ENCODE measurements around the gene COL4A2.

Gene COL4A2

GRCh38 chr13:110379905-110380341, 72.8 kb downstream of the COL4A2 start:
- H3K9ac ChIP-seq (ENCODE audit: low read depth, low read length, poor library complexity, severe bottlenecking): no peak overlapping the region
- no peaks in the 10 kb centered on the region for H4K20me1 ChIP-seq (ENCODE audit: insufficient read depth, low read length, poor library complexity, severe bottlenecking)
- no peaks in the 10 kb centered on the region for H3K9me2 ChIP-seq (replicated peaks; ENCODE audit: low read depth, low read length)
- no peak overlapping the region for H3K4me2 ChIP-seq (ENCODE audit: low read depth, low read length, poor library complexity, severe bottlenecking)
- H3K27me3 ChIP-seq (ENCODE audit: insufficient read depth, low read length, poor library complexity, severe bottlenecking): no peaks in the 10 kb centered on the region
- H3F3A ChIP-seq (ENCODE audit: low read depth): no peaks in the 10 kb centered on the region
- no peaks in the 10 kb centered on the region for H3K36me3 ChIP-seq (ENCODE audit: insufficient read depth, low read length)
- no peak overlapping the region for H2AFZ ChIP-seq (ENCODE audit: low read length)
- no peaks in the 10 kb centered on the region for H3K9me3 ChIP-seq (ENCODE audit: insufficient read depth, low read depth, low read length)
- TF ChIP-seq CTCF (conservative IDR thresholded peaks at IDR 0.05; ENCODE audit: low read length) (no peak), EZH2phosphoT487 (IDR thresholded peaks at IDR 0.05; ENCODE audit: borderline replicate concordance) (no peak)
- no peak overlapping the region for H3K4me3 ChIP-seq (ENCODE audit: low read length, poor library complexity, severe bottlenecking)
- no peaks in the 10 kb centered on the region for H3K4me1 ChIP-seq (ENCODE audit: insufficient read depth, low read length, poor library complexity, severe bottlenecking)
- H3K79me2 ChIP-seq (ENCODE audit: insufficient read depth, low read length): no peaks in the 10 kb centered on the region

GRCh38 chr13:110380359-110381028, 73.4 kb downstream of the COL4A2 start:
- Histone ChIP-seq H3K9me3 (ENCODE audit: insufficient read depth, low read depth, low read length) (no peaks in the 10 kb centered on the region), H3K36me3 (ENCODE audit: insufficient read depth, low read length) (no peaks in the 10 kb centered on the region), H3K27me3 (ENCODE audit: insufficient read depth, low read length, poor library complexity, severe bottlenecking) (no peaks in the 10 kb centered on the region), H3K4me2 (ENCODE audit: low read depth, low read length, poor library complexity, severe bottlenecking) (no peak overlapping the region), H3K9ac (ENCODE audit: low read depth, low read length, poor library complexity, severe bottlenecking) (no peak overlapping the region), H3K4me1 (ENCODE audit: insufficient read depth, low read length, poor library complexity, severe bottlenecking) (no peaks in the 10 kb centered on the region), H3K9me2 (replicated peaks; ENCODE audit: low read depth, low read length) (no peaks in the 10 kb centered on the region), H3K79me2 (ENCODE audit: insufficient read depth, low read length) (no peaks in the 10 kb centered on the region), H4K20me1 (ENCODE audit: insufficient read depth, low read length, poor library complexity, severe bottlenecking) (no peaks in the 10 kb centered on the region), H2AFZ (ENCODE audit: low read length) (no peak overlapping the region), H3F3A (ENCODE audit: low read depth) (no peaks in the 10 kb centered on the region), H3K4me3 (ENCODE audit: low read length, poor library complexity, severe bottlenecking) (no peak overlapping the region)
- TF ChIP-seq EZH2phosphoT487 (IDR thresholded peaks at IDR 0.05; ENCODE audit: borderline replicate concordance) (no peak), CTCF (conservative IDR thresholded peaks at IDR 0.05; ENCODE audit: low read length) (no peak)

GRCh38 chr13:110381029-110381360, 73.9 kb downstream of the COL4A2 start:
- no peaks in the 10 kb centered on the region for H3K9me2 ChIP-seq (replicated peaks; ENCODE audit: low read depth, low read length)
- no peak overlapping the region for H3K4me3 ChIP-seq (ENCODE audit: low read length, poor library complexity, severe bottlenecking)
- H3K9me3 ChIP-seq (ENCODE audit: insufficient read depth, low read depth, low read length): no peaks in the 10 kb centered on the region
- peaks cover 2% of the 10 kb centered on the region for H3F3A ChIP-seq (ENCODE audit: low read depth)
- H3K4me2 ChIP-seq (ENCODE audit: low read depth, low read length, poor library complexity, severe bottlenecking): no peak overlapping the region
- H2AFZ ChIP-seq (ENCODE audit: low read length): no peak overlapping the region
- H3K79me2 ChIP-seq (ENCODE audit: insufficient read depth, low read length): no peaks in the 10 kb centered on the region
- no peaks in the 10 kb centered on the region for H3K27me3 ChIP-seq (ENCODE audit: insufficient read depth, low read length, poor library complexity, severe bottlenecking)
- H3K36me3 ChIP-seq (ENCODE audit: insufficient read depth, low read length): no peaks in the 10 kb centered on the region
- H3K9ac ChIP-seq (ENCODE audit: low read depth, low read length, poor library complexity, severe bottlenecking): no peak overlapping the region
- H3K4me1 ChIP-seq (ENCODE audit: insufficient read depth, low read length, poor library complexity, severe bottlenecking): no peaks in the 10 kb centered on the region
- H4K20me1 ChIP-seq (ENCODE audit: insufficient read depth, low read length, poor library complexity, severe bottlenecking): no peaks in the 10 kb centered on the region
- TF ChIP-seq EZH2phosphoT487 (IDR thresholded peaks at IDR 0.05; ENCODE audit: borderline replicate concordance): no peak
- TF ChIP-seq CTCF (conservative IDR thresholded peaks at IDR 0.05; ENCODE audit: low read length): no peak
